GM19324 (cell line): ENCODE results near the gene GHR.

Source experiments
- ATAC-seq: cut with Tn5 transposase; IDR thresholded peaks from one replicate; pipeline ENCODE4 v1.9.1; 2021; ENCODE audit warnings: mild to moderate bottlenecking, moderate library complexity; ENCODE audit not compliant: unreplicated experiment, low FRiP score

The GHR gene

DNA sequence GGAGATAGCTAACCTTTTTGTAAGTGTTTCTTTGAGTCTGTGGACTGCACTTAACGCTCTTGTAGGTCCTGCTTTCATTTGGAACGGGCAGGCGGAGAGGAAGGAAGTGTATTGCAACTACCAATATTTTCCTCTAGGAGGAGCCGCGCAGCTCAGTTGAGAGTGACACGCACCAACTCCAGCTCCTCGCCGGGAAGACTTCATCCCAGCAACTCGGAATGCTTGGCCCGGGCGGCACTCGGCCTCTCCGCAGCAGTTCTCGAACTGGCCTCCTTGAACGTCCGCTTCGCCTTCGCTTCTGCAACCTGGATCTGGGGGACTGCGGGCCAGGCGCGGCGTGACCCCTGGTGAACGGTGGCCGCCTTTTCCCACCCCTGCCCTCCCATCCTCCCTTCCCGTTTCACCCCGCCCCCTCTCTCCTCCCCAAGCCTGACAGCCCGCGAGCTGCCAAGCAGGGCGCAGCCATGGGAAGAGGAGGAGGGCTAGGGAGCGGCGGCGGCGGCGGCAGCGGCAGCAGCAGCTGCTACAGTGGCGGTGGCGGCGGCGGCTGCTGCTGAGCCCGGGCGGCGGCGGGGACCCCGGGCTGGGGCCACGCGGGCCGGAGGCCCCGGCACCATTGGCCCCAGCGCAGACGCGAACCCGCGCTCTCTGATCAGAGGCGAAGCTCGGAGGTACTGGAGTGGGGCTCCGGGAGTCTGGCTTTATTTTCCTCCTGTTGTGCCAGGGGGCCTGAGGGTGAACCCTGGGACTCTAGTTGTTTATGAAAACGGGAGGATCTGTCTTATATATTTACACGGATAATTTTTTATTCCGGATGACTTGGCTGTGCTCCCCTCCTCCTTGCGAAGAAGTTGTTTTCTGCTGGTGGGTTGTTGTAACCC is at the start of gene GHR:
Gene GHR, plus strand, starts transcription at position 155 of the 881 bp plus-strand sequence. CDS start 142,436 bp downstream, outside the sequence.
- ATAC-seq = peak; percentile 89

DNA sequence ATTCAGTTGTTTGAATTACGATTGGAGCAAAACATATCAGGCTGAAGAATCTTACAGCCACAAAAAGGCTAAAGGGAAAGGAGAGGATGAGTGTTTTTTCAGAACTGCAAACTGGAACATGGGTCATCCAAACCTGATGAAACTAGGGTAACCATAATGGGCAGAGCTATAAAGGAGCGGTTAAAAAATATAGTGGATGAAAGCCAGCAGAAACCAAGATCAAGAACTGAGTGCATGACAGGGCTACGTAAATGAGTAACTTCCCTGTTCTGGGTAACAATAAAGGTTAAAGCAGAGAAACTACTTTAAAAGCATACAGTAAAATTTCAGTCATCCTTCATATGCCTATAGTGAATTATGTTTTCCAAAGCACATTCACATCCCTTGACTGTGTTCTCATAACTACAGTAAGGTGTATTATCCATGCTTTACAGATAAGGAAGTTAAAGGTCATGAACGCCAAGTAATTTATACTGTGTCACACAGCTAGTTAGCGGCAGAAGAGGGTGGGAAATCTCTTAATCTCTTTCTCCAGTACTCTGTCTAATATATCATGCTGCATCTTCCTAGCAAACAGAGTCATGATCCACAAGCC is 48.5 kb upstream of the GHR start:
- no peak for ATAC-seq

DNA sequence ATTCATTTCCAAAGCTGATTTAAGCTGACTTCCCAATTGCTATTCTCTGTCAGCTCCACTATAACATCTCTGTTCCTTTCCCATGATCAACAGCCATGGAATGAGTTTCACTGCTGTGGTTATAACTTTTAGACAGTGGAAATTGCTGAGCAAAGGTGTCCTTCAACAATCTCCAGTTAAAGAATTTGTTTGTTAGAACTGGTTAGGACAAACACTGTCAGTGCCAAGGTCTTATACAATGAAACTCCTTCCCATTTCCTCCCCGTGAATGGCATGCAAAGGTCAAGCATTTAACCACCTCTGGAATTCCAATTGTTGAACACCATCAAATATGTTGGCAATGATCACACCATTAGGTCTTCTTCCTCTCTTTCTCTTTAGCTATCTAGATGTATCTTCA is 45.7 kb upstream of the GHR start:
- no peak for ATAC-seq

DNA sequence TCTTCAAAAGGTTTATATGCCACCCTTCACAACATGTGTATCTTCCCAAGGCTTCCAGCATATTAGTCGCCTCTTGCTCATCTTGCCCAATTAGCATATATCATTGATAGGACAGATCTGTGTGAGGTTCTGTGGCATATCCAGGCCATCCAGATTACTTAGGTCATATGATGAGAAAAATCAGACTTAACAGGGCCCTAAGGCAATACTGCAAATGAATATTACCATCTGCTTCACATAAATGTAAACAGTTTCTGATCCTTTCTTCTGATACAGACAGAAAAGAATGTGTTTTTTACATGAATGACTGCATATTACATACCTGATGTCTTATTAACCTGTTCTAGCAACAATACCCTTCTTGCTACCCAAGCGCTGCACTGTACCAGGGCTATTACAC is 41.3 kb upstream of the GHR start:
- no peak for ATAC-seq

DNA sequence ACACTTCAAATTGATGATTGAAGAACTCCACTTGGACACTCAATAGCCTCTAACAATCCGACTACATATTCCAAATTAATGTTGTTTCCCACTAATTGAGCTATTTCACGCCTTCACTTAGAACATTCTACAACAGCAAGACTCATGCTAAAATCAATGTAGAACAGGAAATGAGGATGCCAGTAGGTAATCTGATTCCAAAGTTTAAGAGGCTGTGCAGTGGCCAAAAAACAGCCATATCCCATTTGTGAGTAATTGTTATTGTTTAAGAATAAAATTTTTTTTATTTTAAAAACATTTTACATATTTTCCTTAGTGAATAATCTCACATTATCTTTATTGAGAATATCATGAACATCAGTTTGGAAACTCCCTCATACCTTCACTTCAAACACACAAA is 35.7 kb upstream of the GHR start:
- ATAC-seq = no peak

DNA sequence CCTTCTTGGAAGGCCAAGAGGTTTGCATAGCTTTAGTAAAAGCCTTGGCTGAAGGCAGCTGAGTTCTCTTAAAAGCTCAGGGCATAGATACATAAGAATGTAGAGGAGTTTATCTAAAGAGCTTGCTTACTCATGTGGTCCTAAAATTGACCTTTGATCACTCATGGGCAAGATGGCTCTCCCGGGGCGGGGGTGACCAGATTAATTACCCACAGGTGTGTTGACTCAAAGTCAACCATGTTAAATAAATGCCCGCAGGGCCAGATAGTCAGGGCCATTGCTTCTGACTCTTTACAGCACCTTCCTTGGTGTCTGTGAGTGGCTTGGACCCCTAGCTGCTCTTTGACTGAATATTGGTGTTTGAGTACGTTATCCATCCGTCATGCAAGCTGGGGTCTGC is 33.1 kb upstream of the GHR start:
- ATAC-seq = no peak

DNA sequence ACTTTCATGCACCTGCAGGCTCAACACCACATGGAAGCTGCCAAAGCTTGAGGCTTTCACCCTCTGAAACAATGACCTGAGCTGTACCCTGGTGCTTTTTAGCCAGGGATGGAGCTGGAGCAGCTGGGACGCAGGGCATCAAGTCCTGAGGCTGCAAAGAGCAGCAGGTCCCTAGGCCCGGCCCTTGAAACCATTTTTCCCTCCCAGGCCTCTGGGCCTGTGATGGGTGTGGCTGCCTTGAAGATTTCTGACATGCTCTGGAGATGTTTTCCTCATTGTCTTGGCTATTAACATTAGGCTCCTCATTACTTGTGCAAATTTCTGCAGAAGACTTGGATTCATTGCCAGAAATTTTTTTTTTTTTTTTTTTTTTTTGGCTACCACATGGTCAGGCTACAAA is 30.3 kb upstream of the GHR start:
- ATAC-seq = no peak

DNA sequence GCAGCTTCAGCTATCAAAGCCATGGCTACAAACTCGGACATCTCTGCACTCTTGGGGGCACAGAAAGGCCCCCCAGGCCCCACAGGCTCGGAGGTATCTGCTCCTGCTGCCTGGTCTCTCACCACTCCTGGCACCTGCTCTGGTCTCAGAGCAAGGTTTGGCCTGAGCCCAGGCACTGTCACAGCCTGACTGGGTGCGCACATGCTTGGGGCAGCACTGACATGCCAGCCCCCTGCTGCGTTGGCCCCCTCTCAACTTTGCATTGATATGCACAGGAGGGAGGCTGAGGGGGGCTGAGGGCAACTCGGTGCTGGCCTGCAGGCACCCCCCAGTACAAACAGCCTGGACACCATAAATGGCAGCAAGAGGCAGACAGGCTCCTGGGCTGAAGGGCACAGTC is 27.1 kb upstream of the GHR start:
- no peak for ATAC-seq

DNA sequence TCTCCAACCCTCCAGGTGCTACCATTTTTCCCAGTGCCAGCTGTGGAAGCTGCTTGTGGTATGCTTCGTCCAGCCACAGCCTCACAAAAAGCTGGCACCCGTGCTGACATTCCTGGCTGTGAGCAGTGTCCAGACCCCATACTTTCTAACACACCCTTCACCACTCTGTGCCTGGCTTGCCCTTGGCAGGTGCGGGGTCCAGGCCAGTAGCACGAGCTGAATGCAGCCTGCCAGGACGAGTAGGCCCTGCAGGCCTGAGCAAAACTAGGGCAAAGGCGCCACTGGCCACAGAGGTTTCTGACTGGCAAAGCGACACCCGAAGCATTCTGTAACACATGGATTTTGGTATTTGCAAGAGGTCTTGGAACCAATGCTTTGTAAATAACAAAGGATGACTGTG is 26.0 kb upstream of the GHR start:
- no peak for ATAC-seq

DNA sequence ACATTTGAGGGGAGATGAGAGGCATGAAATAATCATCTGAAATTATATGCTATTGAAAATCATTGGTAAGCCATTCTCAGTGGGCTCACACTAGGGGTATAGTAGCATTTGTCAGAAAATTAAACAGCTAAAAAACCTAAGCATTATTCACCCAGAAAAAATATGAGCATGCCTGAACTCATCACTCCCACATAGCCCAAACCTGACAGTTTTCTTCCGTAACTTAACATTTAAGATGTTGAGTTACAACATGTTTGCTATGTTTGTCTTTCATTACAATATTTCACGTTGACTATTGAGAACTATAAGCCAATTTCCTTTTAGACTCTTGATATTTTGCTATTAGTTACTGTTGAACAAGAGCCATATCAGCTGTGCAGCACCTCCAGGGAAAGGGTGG is 23.5 kb upstream of the GHR start:
- ATAC-seq = no peak

DNA sequence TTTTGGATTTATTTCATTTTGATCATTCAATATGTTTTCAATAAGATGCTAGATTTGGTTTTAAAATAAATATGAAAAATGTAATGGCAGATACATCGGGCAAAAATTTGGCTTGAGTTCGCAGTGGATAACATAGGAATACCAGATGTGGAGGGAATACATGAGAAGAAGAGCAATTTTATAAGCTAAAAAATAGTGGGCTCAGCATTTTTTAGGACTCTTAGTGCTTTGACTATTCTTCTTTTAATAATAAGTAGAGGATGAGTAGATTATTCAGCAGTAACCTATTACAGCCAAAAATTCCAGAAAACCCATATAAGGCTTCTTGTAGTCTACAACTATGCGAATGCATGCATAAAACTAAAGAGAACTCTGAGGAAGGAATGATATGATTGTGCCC is 22.8 kb upstream of the GHR start:
- ATAC-seq = no peak

DNA sequence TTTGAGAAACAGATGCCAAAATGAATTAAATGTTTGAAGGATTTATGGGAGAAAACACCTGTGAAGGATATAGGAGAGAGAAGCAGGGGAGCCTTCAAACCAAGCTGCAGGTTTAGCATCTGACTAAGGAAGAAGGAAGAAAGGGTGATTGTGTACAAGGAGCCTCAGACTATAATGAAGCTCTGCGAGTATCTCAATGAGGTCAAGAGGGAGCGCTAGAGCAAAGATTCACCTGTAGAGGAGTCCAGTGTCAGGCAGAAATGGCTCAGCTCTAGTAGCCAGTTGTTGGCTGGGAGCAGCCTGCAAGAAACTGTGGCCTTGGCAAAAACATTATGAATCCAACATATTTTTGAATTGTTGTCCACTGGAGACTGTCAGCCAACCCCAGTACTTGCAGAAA is 20.0 kb upstream of the GHR start:
- ATAC-seq = no peak

DNA sequence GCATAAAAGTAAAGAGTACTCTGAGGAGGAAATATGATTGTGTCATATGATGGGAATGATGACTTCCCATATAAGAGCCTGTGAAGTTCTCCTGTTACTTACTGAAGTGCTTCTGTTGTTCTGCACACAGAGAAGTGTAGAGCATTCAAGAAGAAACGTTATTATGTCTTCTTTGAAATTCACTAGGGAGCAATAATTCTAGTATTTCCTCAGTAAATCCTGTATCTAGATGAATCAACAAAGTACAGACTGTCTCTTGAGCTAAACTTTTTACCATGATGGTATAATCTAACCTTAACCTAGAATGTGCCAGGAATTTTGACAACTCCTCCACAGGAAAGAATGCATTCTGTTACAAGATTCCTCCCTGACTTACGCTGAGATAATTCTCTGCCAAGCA is 18.9 kb upstream of the GHR start:
- no peak for ATAC-seq

DNA sequence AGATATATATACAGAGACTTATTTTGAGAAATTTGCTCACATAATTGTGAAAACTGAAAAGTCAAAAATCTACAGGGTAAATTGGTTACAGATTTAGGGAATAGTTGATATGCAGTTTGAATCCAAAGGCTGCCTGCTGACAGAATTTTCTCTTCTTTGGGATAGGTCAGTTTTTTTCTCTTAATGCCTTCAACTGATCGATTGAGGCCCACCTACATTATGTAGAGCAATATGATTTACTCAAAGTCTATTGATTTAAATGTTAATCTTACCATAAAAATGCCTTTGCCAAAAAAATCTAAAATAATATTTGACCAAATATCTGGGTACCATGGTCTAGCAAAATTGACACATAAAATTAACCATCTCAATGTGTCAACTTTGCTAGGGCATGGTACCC is 3.9 kb upstream of the GHR start:
- ATAC-seq = no peak

DNA sequence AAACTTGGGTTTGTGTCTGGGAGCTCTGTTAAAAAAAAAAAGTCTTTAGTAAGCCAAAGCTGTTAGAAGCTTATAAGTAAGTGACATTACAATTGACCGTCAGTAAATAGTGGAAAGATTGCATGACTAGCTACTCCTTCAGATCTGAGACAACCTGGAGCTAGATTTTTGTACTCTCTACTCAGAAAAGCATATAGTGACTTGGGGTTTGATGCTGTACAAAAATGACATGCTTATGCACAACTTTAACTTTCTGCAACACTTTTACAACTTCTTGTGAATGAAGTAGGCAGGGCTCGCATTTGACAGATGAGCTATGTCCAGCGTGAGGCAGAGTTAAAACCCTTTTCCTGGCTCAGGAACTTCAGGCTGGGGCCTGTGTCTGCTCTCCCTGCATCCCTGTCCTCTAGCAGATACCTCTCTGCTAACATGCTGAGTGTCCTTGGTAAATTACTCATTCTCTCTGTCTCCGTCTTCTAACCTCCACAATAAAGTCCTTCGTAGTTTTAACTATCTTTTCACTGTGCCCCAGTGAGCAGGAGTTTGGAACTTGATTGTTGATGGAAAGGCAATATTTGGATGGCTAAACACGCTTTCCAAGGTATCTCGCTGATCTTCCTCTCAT is 471 bp upstream of the GHR start:
- ATAC-seq = no peak

DNA sequence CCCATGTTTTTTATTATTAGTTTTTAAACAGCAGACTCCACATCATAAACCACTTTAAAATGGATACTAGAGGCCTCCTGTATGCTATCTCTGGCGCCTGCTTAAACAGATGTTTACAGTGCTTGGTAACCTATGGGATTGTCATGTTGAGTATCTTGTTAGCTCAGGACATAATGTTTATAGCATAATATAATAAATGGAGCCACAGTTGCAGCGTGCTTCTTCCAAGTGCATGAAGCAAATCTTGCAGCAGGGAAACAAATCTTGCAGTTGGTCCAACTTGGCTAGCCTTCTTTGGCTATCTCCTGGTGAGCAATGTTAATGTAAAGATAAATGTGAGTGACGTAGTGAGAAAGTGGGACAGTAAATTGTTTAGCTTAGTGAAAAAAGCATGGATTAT is 2.8 kb downstream of the GHR start:
- ATAC-seq = no peak

DNA sequence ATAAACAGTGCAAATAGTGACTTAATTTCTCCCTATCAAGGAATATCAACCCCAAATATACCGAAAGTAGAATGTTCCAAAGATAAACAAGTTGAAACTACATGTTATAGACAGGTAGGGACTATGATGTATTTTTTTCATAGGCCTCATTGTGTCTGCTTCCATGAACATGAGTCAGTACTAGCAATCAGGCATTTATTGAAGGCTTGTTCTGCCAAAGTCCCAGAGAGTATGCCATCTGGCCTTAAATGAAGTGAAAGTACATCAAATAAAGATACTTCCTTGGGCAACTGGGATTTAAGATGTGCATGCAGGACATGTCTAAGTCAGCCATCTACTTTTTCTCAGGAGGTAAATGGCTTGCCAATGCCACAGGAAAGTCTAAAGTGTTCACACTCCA is 6.5 kb downstream of the GHR start:
- no peak for ATAC-seq

DNA sequence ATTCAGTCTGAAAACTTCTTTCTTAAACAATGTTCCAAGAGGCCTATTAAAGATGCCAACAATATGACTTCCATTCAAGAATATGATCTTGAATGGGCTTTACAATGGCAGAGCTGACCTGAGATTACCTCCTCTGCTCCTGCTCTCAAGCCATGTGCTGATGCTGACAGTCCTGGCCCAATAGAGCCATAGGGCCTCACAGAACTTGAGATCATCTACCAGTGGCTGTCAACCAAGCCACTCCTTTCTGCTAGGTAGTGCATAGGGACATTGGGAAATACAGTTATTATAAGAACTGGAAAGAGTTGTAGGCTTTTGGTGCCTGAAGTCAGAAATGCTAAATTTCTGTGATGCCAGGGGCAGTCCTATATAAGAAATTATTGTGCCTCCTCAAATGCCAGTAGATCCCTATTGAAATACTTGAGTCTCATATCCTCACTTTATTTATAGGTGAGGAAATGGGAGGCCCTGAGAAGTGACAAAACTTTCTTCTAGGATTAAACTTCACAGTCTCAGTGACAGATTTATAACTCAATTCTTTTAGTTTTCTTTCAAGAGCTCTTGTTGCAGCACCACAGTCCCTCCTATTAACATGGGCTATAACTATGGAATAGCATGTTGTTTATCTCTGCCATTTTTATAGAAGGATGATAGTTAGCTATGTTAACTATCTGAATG is 10.9 kb downstream of the GHR start:
- ATAC-seq = no peak

DNA sequence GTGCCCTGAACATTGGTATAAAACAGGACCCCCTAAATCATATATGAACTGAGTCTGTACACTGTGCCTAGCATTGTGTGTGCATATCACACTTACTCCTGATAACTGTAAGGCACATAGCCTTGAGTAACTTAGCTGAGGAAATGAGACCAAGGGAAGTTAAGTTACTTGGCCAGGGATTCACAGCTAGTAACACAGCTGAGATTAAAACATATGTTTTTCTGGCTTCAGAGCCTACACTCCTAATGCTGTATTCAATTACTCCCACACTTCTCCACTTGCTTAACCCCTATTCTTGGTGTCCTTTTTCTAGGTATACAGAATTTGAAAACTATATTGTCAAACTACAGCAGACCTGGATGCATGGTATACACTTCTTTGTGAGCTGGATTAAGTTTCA is 12.8 kb downstream of the GHR start:
- ATAC-seq = no peak

DNA sequence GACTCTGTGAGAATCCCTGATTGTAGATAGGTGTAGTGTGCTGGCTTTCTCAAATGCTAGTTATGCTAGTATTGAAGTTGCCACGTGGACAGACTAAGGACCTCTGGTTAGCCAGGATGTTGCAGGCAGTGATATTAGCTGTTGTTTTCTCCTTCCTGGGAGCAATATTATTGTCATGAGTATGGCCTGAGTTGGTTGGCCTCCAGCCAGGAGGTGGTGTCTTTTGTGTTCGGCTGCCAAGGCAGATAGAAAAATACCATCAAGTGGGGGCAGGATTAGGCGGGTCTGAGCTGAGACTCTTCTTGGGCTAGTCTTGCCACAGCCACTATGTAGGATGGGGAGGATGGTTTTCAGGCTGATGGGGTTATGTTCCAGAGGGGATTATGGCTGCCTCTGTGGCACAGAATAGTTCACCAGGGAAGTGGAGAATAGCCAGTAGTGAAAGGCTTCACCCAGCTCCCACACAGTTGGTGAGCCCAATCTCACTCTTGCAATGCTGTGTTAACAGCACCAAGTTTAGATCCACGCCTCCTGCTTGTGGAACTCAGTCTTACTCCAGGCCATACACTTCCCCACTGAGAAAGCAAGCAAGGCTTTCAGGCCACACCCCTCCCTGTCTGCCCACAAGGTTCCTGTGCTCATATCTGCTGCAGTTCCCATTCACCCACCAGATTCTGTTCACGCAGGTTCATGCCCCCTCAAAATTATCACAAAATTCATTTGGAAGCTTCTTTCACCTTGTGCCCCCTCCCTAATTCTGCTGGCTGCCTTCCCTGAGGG is 31.2 kb downstream of the GHR start:
- ATAC-seq = no peak

DNA sequence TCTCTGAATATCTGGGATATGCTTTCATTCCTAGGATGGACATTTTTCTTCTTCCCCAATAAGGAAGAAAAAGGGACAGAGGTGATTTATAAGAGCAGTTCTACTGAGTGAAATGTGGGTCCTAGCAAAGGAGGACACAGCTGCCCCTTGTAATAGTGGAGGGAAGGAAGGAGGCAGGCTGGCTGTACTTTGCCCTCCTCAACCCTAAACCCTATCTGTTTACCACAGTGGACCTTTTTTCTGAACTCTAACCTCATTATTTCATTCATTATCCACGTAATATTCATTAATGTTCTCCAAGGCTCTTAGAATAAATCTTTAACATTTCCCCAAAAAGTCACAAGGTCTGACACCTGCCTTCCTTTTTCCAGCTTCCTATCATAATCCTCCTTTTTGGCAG is 37.8 kb downstream of the GHR start:
- no peak for ATAC-seq
